ENCODE measurements around the gene GHSR. TPM values are rescaled to one million over a fixed set of nuclear protein-coding genes. Genes with fewer than 3 reads are reported as not detected.
A peak's percentile ranks its signal among the peaks of the same experiment; 100 is the strongest.

Gene GHSR
- polyA plus RNA-seq, 2 of the 4 experiments (the other 2 are of a cell fraction): not detected

- no peak overlapping the region for H3K4me3 ChIP-seq
- CTCF ChIA-PET: interaction anchor here (1.4 kb wide), 1 partner anchor 71 kb away, joined by 3 read pairs; no protein-coding TSS in a partner anchor
- ATAC-seq: no peak
- H3K4me2 ChIP-seq: no peak overlapping the region
- POLR2A ChIA-PET: no interaction called here
- peaks cover 4% of the 10 kb centered on the region; the same call in 1 of the 3 replicates for H3K4me1 ChIP-seq
- no peak for FAIRE-seq
- H3K9me3 ChIP-seq: no peaks in the 10 kb centered on the region
- WGBS (ENCODE audit: missing lambda C conversion rate): 91% methylated on average over 8 of the region's 8 CpGs
- no peak overlapping the region for H3K27ac ChIP-seq
- no peak for DNase-seq (ENCODE audit: low read depth in 1 of 2, low spot score in 1 of 2)
- TF ChIP-seq CEBPB (IDR thresholded peaks at IDR 0.05): no peak
- no peak for TF ChIP-seq KDM1A (IDR thresholded peaks at IDR 0.05; ENCODE audit: low read depth)
Observed at GRCh38 chr3:172402892-172403643, 45.2 kb downstream of the GHSR start.

- peaks cover 14% of the 10 kb centered on the region; the same call in 2 of the 3 replicates for H3K4me1 ChIP-seq
- no peak overlapping the region for H3K4me3 ChIP-seq
- no peak for ATAC-seq
- WGBS (ENCODE audit: missing lambda C conversion rate): 100% methylated on average over 2 of the region's 2 CpGs
- POLR2A ChIA-PET: no interaction called here
- CTCF ChIA-PET: no interaction called here
- DNase-seq (ENCODE audit: low read depth in 1 of 2, low spot score in 1 of 2): no peak
- no peak for TF ChIP-seq CEBPB (IDR thresholded peaks at IDR 0.05)
- TF ChIP-seq POLR2AphosphoS2 (conservative IDR thresholded peaks at IDR 0.05; ENCODE audit: low read length): 0 out of 2 replicates have a peak, but pooled peaks have one; percentile 3
- no peak for TF ChIP-seq PHF8 (IDR thresholded peaks at IDR 0.05; ENCODE audit: borderline replicate concordance, low read depth)
- no peak for FAIRE-seq
- H3K4me2 ChIP-seq: no peak overlapping the region
- no peaks in the 10 kb centered on the region for H3K9me3 ChIP-seq
- no peak overlapping the region for H3K27ac ChIP-seq
Observed at GRCh38 chr3:172402090-172402489, 46.2 kb downstream of the GHSR start.

GRCh38 chr3:172398484-172398883, 49.8 kb downstream of the GHSR start:
- WGBS (ENCODE audit: missing lambda C conversion rate): 95% methylated on average over 4 of the region's 4 CpGs
- Histone ChIP-seq H3K27ac (no peak overlapping the region), H3K9me3 (no peaks in the 10 kb centered on the region), H3K4me3 (no peak overlapping the region), H3K4me2 (no peak overlapping the region), H3K4me1 (peaks cover 15% of the 10 kb centered on the region; the same call in 2 of the 3 replicates)
- FAIRE-seq (no peak), DNase-seq (ENCODE audit: low read depth in 1 of 2, low spot score in 1 of 2) (no peak), ATAC-seq (no peak)
- TF ChIP-seq FOXS1 (CRISPR knock-in tag; IDR thresholded peaks at IDR 0.05): no peak
- no peak for TF ChIP-seq POLR2AphosphoS2 (conservative IDR thresholded peaks at IDR 0.05; ENCODE audit: low read length)
- no peak for TF ChIP-seq RNF2 (IDR thresholded peaks at IDR 0.05; ENCODE audit: borderline replicate concordance, low read depth)
- no peak for TF ChIP-seq EHMT2 (IDR thresholded peaks at IDR 0.05; ENCODE audit: low read depth)
- no peak for TF ChIP-seq CHD4 (IDR thresholded peaks at IDR 0.05; ENCODE audit: borderline replicate concordance)
- TF ChIP-seq REST (IDR thresholded peaks at IDR 0.05): no peak
- no peak for TF ChIP-seq ZC3H11A (IDR thresholded peaks at IDR 0.05)
- no peak for TF ChIP-seq POLR2A (IDR thresholded peaks at IDR 0.05; ENCODE audit: low read length)
- no peak for TF ChIP-seq RFX5 (IDR thresholded peaks at IDR 0.05)
- no peak for TF ChIP-seq HES2 (IDR thresholded peaks at IDR 0.05)
- TF ChIP-seq HOXB13 (CRISPR knock-in tag; IDR thresholded peaks at IDR 0.05; ENCODE audit: low read depth): no peak
- no peak for TF ChIP-seq SMC3 (IDR thresholded peaks at IDR 0.05)
- ChIA-PET CTCF (no interaction called here), POLR2A (no interaction called here)

All from A549 (cell line).